Bronchial epithelial cell (primary cell): ENCODE measurements around the gene RAPGEF6. TPM values are rescaled to one million over a fixed set of nuclear protein-coding genes. Genes with fewer than 3 reads are reported as not detected.

Experiments
- DNase-seq: peaks from one replicate; pipeline ENCODE4 v3.0.0-alpha.2; 2010; ENCODE audit warnings: low read depth
- FAIRE-seq: peaks from 2 replicates; lab custom pipeline; 2011; peaks lifted over from hg19 to GRCh38; lab: Jason Lieb, UNC
- H3K27me3 ChIP-seq: 2 replicates; pipeline ENCODE4 v1.5.1; 2011; ENCODE audit warnings: low read length; ENCODE audit not compliant: control insufficient read depth, insufficient read depth
- H3K36me3 ChIP-seq: 2 replicates; pipeline ENCODE4 v1.5.1; 2011; ENCODE audit warnings: low read length; ENCODE audit not compliant: control insufficient read depth, insufficient read depth
- H3K4me3 ChIP-seq: 2 replicates; pipeline ENCODE4 v1.5.1; 2011; ENCODE audit warnings: mild to moderate bottlenecking, low read depth, low read length, control low read depth
- total RNA-seq: library from RNA; depleted of rRNA; stranded (reverse); fragments of >200 nt; gene quantifications from 2 replicates; pipeline ENCODE4 v1.2.1, GENCODE V29; 2014
- TF ChIP-seq, protein P1 (sequence below): IDR thresholded peaks from 2 replicates; pipeline ENCODE4 v1.5.1; 2011; ENCODE audit warnings: mild to moderate bottlenecking, moderate library complexity, low read length, control low read depth, inconsistent platforms; ENCODE audit not compliant: insufficient read depth, severe bottlenecking

RAPGEF6 gene
- total RNA-seq, 1 donor from 2014 or later: 14.2 TPM

DNA sequence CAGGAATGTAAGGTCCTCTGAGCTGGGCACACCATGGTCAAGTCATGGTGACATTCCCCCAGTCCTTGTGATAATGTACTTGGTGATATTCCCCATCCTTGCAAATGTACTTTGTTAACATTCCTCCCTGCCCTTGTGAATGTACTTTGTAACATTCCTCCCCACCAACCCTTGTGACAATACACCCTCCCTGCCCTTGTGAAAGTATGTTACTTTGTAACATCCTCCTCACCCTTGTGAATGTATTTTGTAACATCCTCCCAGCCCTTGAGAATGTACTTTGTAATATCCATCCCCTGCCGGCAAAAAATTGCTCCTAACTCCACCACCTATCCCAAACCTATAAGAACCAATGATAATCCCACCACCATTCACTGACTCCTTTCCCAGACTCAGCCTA, 53.3 kb downstream of the RAPGEF6 start:
- no peak for FAIRE-seq
- Histone ChIP-seq H3K4me3 (no peak overlapping the region), H3K27me3 (no peaks in the 10 kb centered on the region), H3K36me3 (no peaks in the 10 kb centered on the region)
- TF ChIP-seq, protein P1, sequence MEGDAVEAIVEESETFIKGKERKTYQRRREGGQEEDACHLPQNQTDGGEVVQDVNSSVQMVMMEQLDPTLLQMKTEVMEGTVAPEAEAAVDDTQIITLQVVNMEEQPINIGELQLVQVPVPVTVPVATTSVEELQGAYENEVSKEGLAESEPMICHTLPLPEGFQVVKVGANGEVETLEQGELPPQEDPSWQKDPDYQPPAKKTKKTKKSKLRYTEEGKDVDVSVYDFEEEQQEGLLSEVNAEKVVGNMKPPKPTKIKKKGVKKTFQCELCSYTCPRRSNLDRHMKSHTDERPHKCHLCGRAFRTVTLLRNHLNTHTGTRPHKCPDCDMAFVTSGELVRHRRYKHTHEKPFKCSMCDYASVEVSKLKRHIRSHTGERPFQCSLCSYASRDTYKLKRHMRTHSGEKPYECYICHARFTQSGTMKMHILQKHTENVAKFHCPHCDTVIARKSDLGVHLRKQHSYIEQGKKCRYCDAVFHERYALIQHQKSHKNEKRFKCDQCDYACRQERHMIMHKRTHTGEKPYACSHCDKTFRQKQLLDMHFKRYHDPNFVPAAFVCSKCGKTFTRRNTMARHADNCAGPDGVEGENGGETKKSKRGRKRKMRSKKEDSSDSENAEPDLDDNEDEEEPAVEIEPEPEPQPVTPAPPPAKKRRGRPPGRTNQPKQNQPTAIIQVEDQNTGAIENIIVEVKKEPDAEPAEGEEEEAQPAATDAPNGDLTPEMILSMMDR: no peak
- no peak for DNase-seq

DNA sequence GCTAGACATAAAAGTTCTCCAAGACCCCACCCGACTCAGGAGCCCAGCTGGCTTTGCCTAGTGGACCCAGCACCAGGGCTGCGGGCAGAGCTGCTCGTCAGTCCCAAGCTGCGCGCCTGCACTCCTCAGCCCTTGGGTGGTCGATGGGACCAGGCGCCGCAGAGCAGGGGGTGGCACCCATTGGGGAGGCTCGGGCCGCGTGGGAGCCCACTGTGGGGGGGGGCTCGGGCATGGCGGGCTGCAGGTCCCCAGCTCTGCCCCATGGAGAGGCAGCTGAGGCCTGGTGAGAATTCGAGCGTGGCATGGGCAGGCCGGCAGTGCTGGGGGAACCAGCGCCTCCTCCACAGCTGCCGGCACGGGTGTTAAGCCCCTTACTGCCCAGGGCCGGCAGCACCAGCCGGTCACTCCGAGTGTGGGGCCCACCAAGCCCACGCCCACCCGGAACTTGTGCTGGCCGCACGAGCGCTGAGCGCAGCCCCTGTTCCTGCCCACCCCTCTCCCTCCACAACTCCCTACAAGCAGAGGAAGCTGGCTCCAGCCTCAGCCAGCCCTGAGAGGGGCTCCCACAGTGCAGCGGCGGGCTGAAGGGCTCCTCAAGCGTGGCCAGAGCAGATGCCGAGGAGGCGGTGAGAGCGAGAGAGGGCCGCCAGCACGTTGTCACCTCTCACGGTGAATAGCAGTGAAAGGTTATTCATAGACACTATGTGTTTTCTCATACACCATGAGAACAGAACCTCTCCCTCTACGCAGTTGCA, 54.9 kb downstream of the RAPGEF6 start:
- DNase-seq: no peak
- TF ChIP-seq, protein P1: no peak
- Histone ChIP-seq H3K4me3 (no peak overlapping the region), H3K27me3 (no peaks in the 10 kb centered on the region), H3K36me3 (no peaks in the 10 kb centered on the region)
- FAIRE-seq: no peak

DNA sequence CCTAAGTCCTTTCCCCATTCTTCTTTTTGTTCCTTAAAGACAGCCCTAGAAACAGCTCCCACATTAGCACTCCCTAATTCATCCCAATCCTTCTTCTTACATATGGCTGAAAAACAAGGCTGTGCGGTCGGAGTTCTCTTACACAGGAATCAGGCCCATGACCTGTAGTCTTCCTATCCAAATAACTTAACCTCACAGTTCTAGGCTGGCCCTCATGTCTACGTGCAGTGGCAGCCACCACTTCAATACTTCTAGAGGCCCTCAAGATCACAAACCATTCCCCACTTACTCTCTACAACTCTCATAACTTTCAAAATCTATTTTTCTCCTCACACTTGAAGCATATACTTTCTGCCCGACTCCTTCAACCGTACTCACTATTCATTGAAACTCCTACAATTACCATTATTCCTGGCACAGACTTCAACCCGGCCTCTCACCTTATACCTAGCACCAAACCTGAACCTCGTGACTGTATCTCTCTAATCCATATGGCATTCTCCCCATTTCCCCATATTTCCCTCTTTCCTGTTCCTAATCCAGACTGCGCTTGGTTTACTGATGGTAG, 59.3 kb downstream of the RAPGEF6 start:
- DNase-seq (no peak), FAIRE-seq (no peak)
- H3K36me3 ChIP-seq: no peaks in the 10 kb centered on the region
- TF ChIP-seq, protein P1: no peak
- no peak overlapping the region for H3K4me3 ChIP-seq
- H3K27me3 ChIP-seq: no peaks in the 10 kb centered on the region

DNA sequence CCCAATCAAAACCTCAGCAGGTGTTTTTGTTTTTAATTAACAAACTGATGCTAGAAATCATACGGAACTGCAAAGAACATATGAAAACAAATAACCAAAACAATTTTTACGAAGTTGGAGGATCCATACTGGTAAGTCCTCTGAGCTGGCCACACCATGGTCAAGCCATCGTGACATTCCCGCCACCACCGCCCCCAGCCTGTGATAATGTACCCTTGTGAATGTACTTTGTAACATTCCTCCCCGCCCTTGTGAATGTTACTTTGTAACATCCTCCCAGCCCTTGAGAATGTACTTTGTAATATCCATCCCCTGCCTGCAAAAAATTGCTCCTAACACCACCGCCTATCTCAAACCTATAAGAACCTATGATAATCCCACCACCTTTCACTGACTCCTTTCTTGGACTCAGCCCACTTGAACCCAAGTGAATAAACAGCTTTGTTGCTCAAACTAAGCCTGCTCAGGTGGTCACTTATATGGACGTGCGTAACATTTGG, 63.3 kb downstream of the RAPGEF6 start:
- FAIRE-seq (no peak), DNase-seq (no peak)
- Histone ChIP-seq H3K36me3 (no peaks in the 10 kb centered on the region), H3K27me3 (no peaks in the 10 kb centered on the region), H3K4me3 (no peak overlapping the region)
- TF ChIP-seq, protein P1: no peak

DNA sequence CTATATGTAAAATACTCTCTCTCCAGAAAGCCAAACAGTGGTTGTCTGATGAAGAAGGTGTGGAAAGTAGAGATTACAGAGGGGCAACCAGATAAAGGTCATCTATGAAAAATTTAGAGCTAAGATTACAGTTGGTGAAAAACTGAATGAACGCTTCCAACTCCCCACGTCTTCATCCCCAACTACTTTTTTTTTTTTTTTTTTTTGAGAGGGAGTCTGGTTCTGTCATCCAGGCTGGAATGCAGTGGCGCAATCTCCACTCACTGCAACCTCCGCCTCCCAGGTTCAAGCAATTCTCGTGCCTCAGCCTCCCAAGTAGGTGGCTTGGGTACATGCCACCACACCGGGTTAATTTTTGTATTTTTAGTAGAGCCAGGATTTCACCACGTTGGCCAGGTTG, 64.3 kb downstream of the RAPGEF6 start:
- TF ChIP-seq, protein P1: no peak
- Histone ChIP-seq H3K36me3 (no peaks in the 10 kb centered on the region), H3K4me3 (no peak overlapping the region), H3K27me3 (no peaks in the 10 kb centered on the region)
- DNase-seq (no peak), FAIRE-seq (no peak)
